GM12878 (cell line): ENCODE measurements around the gene NPM3.

Experiments used
- FOXK2 ChIP-seq: fragments of 450-650 bp; IDR thresholded peaks from 2 replicates; pipeline ENCODE4 v1.6.1; 2017; ENCODE audit warnings: mild to moderate bottlenecking, moderate library complexity
- SIN3A ChIP-seq: IDR thresholded peaks from 2 replicates; pipeline ENCODE4 v1.6.1; 2012; ENCODE audit warnings: low read depth, low read length, improper control_type of control experiment
- SMAD1 ChIP-seq: fragments of 450-650 bp; IDR thresholded peaks from 2 replicates; pipeline ENCODE4 v1.6.1; 2018; ENCODE audit warnings: mild to moderate bottlenecking, low read depth; ENCODE audit not compliant: partially characterized antibody
- SUZ12 ChIP-seq: fragments of 200-600 bp; sonication (generic); IDR thresholded peaks from one replicate; pipeline ENCODE4 v1.6.1; 2018; ENCODE audit warnings: antibody characterized with exemption, mild to moderate bottlenecking; ENCODE audit not compliant: unreplicated experiment
- TF ChIP-seq, protein P1 (sequence below): IDR thresholded peaks from 2 replicates; pipeline ENCODE4 v1.6.1; 2012; ENCODE audit warnings: low read depth, low read length, improper control_type of control experiment
- TF ChIP-seq, protein P2 (sequence below): fragments of 150-350 bp; IDR thresholded peaks from 2 replicates; pipeline ENCODE4 v1.6.1; 2016; ENCODE audit warnings: low read depth, low read length
- TF ChIP-seq, protein P3 (sequence below): IDR thresholded peaks from 2 replicates; pipeline ENCODE4 v1.6.1; 2012; ENCODE audit warnings: low read depth, low read length, improper control_type of control experiment

DNA sequence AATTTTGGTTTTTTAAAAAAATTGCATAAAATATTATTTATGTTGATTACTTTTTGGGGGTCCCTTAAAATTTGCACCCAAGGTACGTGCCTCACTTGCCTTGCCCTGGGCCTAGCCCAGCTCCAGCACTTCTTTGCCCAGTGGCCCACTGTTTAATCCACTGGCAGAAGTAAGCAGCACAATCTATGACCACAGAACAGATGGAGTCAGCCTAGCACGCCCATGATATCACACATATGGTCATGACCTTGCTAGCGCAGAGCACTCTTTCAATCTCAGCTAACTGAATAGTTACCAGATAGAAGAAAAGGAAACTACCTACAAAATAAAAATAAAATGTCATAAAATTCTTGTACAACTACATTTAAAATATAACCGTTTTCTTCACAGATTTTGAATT is 29.4 kb upstream of the NPM3 start:
- TF ChIP-seq, protein P1, sequence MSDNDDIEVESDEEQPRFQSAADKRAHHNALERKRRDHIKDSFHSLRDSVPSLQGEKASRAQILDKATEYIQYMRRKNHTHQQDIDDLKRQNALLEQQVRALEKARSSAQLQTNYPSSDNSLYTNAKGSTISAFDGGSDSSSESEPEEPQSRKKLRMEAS, result no peak
- TF ChIP-seq SIN3A, result no peak
- no peak for TF ChIP-seq SMAD1
- TF ChIP-seq, protein P2, sequence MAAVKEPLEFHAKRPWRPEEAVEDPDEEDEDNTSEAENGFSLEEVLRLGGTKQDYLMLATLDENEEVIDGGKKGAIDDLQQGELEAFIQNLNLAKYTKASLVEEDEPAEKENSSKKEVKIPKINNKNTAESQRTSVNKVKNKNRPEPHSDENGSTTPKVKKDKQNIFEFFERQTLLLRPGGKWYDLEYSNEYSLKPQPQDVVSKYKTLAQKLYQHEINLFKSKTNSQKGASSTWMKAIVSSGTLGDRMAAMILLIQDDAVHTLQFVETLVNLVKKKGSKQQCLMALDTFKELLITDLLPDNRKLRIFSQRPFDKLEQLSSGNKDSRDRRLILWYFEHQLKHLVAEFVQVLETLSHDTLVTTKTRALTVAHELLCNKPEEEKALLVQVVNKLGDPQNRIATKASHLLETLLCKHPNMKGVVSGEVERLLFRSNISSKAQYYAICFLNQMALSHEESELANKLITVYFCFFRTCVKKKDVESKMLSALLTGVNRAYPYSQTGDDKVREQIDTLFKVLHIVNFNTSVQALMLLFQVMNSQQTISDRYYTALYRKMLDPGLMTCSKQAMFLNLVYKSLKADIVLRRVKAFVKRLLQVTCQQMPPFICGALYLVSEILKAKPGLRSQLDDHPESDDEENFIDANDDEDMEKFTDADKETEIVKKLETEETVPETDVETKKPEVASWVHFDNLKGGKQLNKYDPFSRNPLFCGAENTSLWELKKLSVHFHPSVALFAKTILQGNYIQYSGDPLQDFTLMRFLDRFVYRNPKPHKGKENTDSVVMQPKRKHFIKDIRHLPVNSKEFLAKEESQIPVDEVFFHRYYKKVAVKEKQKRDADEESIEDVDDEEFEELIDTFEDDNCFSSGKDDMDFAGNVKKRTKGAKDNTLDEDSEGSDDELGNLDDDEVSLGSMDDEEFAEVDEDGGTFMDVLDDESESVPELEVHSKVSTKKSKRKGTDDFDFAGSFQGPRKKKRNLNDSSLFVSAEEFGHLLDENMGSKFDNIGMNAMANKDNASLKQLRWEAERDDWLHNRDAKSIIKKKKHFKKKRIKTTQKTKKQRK, result no peak
- no peak for TF ChIP-seq FOXK2
- TF ChIP-seq SUZ12, result no peak
- TF ChIP-seq, protein P3, sequence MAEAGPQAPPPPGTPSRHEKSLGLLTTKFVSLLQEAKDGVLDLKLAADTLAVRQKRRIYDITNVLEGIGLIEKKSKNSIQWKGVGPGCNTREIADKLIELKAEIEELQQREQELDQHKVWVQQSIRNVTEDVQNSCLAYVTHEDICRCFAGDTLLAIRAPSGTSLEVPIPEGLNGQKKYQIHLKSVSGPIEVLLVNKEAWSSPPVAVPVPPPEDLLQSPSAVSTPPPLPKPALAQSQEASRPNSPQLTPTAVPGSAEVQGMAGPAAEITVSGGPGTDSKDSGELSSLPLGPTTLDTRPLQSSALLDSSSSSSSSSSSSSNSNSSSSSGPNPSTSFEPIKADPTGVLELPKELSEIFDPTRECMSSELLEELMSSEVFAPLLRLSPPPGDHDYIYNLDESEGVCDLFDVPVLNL, result no peak
